ENCODE measurements around the gene TICAM1. TPM values are rescaled to one million over a fixed set of nuclear protein-coding genes. Genes with fewer than 3 reads are reported as not detected.
"Not testable (repeated sequence)": the region's sequence is repeated elsewhere in the genome, so short reads cannot be mapped to it uniquely, and the experiment has no call there.

Gene TICAM1
- total and polyA plus RNA-seq, 2 experiments from 2014 or later, result 0.32 to 0.38 TPM

- H3F3A ChIP-seq (replicated peaks; ENCODE audit: low read depth), result 0 out of 2 replicates have a peak, but pooled peaks cover 2% of the 10 kb centered on the region
- no peak overlapping the region for H3K27ac ChIP-seq (ENCODE audit: low read depth)
- H3K4me2 ChIP-seq, result no peak overlapping the region
- TF ChIP-seq EZH2 (IDR thresholded peaks at IDR 0.05; ENCODE audit: low read depth, unreplicated experiment) (no peak), POLR2AphosphoS5 (IDR thresholded peaks at IDR 0.05; ENCODE audit: low read depth) (no peak), CTCF (conservative IDR thresholded peaks at IDR 0.05; ENCODE audit: low read depth in 2 of 2) (no peak), STAT1 (IDR thresholded peaks at IDR 0.05; ENCODE audit: unreplicated experiment) (no peak), REST (IDR thresholded peaks at IDR 0.05; ENCODE audit: unreplicated experiment) (no peak), NANOG (IDR thresholded peaks at IDR 0.05; ENCODE audit: borderline replicate concordance) (no peak), ZNF114 (CRISPR knock-in tag; IDR thresholded peaks at IDR 0.05) (no peak)
- no peak for ATAC-seq
- H3K4me1 Mint-ChIP-seq, result no peaks in the 10 kb centered on the region
- H3K9me2 ChIP-seq (ENCODE audit: insufficient read depth), result no peaks in the 10 kb centered on the region
- no peaks in the 10 kb centered on the region for H3K27me3 ChIP-seq (ENCODE audit: insufficient read depth)
- H3K36me3 Mint-ChIP-seq (ENCODE audit: low read depth), result no peaks in the 10 kb centered on the region
- H3K27ac Mint-ChIP-seq, result no peak overlapping the region
- DNase-seq (ENCODE audit: low spot score), result no peak
- H3K27me3 Mint-ChIP-seq (ENCODE audit: insufficient read depth, low read depth, poor library complexity), result peaks cover 11% of the 10 kb centered on the region
- no peaks in the 10 kb centered on the region; the same call in 2 of the 3 replicates for H3K9me3 Mint-ChIP-seq
- H3K36me3 ChIP-seq (ENCODE audit: insufficient read depth), result no peaks in the 10 kb centered on the region
- H3K4me3 Mint-ChIP-seq, result no peak overlapping the region
- H3K4me3 ChIP-seq, result no peak overlapping the region
- H2AFZ ChIP-seq, result no peak overlapping the region
- no peaks in the 10 kb centered on the region for H3K4me1 ChIP-seq (ENCODE audit: insufficient read depth)
- no peaks in the 10 kb centered on the region for H4K20me1 ChIP-seq (replicated peaks; ENCODE audit: insufficient read depth)
- no peaks in the 10 kb centered on the region for H3K79me2 ChIP-seq (replicated peaks; ENCODE audit: insufficient read depth)
These were observed 25.1 kb downstream of the TICAM1 start for GRCh38 chr19:4806384-4806783.

- H3K4me3 Mint-ChIP-seq; DNase-seq (ENCODE audit: low spot score); H3K27ac Mint-ChIP-seq; H3K4me1 Mint-ChIP-seq; H3K9me3 Mint-ChIP-seq; H3K4me3 ChIP-seq; H3K36me3 ChIP-seq (ENCODE audit: insufficient read depth); H3K27ac ChIP-seq (ENCODE audit: low read depth); H3K4me2 ChIP-seq; H3K36me3 Mint-ChIP-seq (ENCODE audit: low read depth); H3K4me1 ChIP-seq (ENCODE audit: insufficient read depth); H4K20me1 ChIP-seq (replicated peaks; ENCODE audit: insufficient read depth); H3K27me3 Mint-ChIP-seq (ENCODE audit: insufficient read depth, low read depth, poor library complexity); H2AFZ ChIP-seq; H3K9me2 ChIP-seq (ENCODE audit: insufficient read depth); H3K27me3 ChIP-seq (ENCODE audit: insufficient read depth); ATAC-seq; H3K79me2 ChIP-seq (replicated peaks; ENCODE audit: insufficient read depth); H3F3A ChIP-seq (replicated peaks; ENCODE audit: low read depth): not testable (repeated sequence)
These were observed 26.4 kb downstream of the TICAM1 start for GRCh38 chr19:4805140-4805539.

Data from GM23338 (cell line).